GM23248 (cell line): ENCODE results near the gene NUCB1. TPM values are rescaled to one million over a fixed set of nuclear protein-coding genes. Genes with fewer than 3 reads are reported as not detected.

Experiments
- DNase-seq: peaks from one replicate; pipeline ENCODE4 v3.0.0-alpha.2; 2015
- H2AFZ ChIP-seq: fragments of 200-600 bp; sonication (generic); 2 replicates; pipeline ENCODE4 v1.6.1; 2016; ENCODE audit warnings: antibody characterized with exemption
- H3F3A ChIP-seq: fragments of 200-600 bp; sonication (generic); 2 replicates; pipeline ENCODE4 v1.6.1; 2016; ENCODE audit warnings: mild to moderate bottlenecking, antibody characterized with exemption, mixed run types; ENCODE audit not compliant: insufficient read depth
- H3K27ac ChIP-seq: fragments of 200-600 bp; sonication (generic); 2 replicates; pipeline ENCODE4 v1.5.1; 2016; ENCODE audit warnings: mild to moderate bottlenecking
- H3K27me3 ChIP-seq: fragments of 200-600 bp; sonication (generic); replicated peaks from 2 replicates; pipeline ENCODE4 v1.6.1; 2016; ENCODE audit warnings: mild to moderate bottlenecking; ENCODE audit not compliant: insufficient read depth
- H3K36me3 ChIP-seq: fragments of 200-600 bp; sonication (generic); 2 replicates; pipeline ENCODE4 v1.6.1; 2016; ENCODE audit warnings: low read depth, mild to moderate bottlenecking
- H3K4me1 ChIP-seq: fragments of 200-600 bp; sonication (generic); 2 replicates; pipeline ENCODE4 v1.6.1; 2016; ENCODE audit warnings: mild to moderate bottlenecking; ENCODE audit not compliant: insufficient read depth
- H3K4me2 ChIP-seq: fragments of 200-600 bp; sonication (generic); one replicate; pipeline ENCODE4 v1.6.1; 2016; ENCODE audit warnings: mild to moderate bottlenecking; ENCODE audit not compliant: unreplicated experiment
- H3K4me3 ChIP-seq: fragments of 200-600 bp; sonication (generic); 2 replicates; pipeline ENCODE4 v1.5.1; 2016; ENCODE audit warnings: mild to moderate bottlenecking
- H3K79me2 ChIP-seq: fragments of 200-600 bp; sonication (generic); 2 replicates; pipeline ENCODE4 v1.6.1; 2016; ENCODE audit warnings: mild to moderate bottlenecking; ENCODE audit not compliant: insufficient read depth
- H3K9ac ChIP-seq: fragments of 200-600 bp; sonication (generic); 2 replicates; pipeline ENCODE4 v1.6.1; 2016; ENCODE audit warnings: mild to moderate bottlenecking
- H3K9me2 ChIP-seq: fragments of 200-600 bp; sonication (generic); 2 replicates; pipeline ENCODE4 v1.6.1; 2016; ENCODE audit warnings: mixed run types, mild to moderate bottlenecking, moderate library complexity; ENCODE audit not compliant: insufficient read depth
- H3K9me3 ChIP-seq: fragments of 200-600 bp; sonication (generic); one replicate; pipeline ENCODE4 v1.6.1; 2017; ENCODE audit warnings: low read depth
- H4K20me1 ChIP-seq: fragments of 200-600 bp; sonication (generic); 2 replicates; pipeline ENCODE4 v1.6.0; 2016; ENCODE audit not compliant: insufficient read depth
- EZH2 ChIP-seq: fragments of 200-600 bp; sonication (generic); IDR thresholded peaks from 2 replicates; pipeline ENCODE4 v1.6.1; 2018; ENCODE audit warnings: antibody characterized with exemption, mild to moderate bottlenecking; ENCODE audit not compliant: insufficient read depth, poor library complexity, severe bottlenecking
- EZH2phosphoT487 ChIP-seq: fragments of 200-600 bp; sonication (generic); IDR thresholded peaks from 2 replicates; pipeline ENCODE4 v1.6.1; 2018; ENCODE audit warnings: antibody characterized with exemption, moderate library complexity, mild to moderate bottlenecking, low read depth; ENCODE audit not compliant: insufficient read depth
- WGBS, 2 experiments: methylation state at CpG; one replicate each; pipeline ENCODE4 v1.1.6; 2015 to 2017; ENCODE audit warnings: low lambda C conversion rate in 2 of 2, low coverage in 1 of 2; ENCODE audit errors: missing lambda C conversion rate in 2 of 2; 5-methylcytosine and 5-hydroxymethylcytosine counted together
- in situ Hi-C: fragments of 300-500 bp; cut with MboI; formaldehyde crosslinking; loops from 2 replicates; pipeline ENCODE4 v1.15.0; 2020
- polyA plus RNA-seq: library from polyadenylated mRNA; unstranded; fragments of >200 nt; fragmentation: Nextera tagmentation; extraction: Ambion mirVana; gene quantifications from 2 replicates; pipeline ENCODE4 v1.2.1, GENCODE V29; 2016
- total RNA-seq: library from RNA; depleted of rRNA; stranded (reverse); fragments of >200 nt; shearing (Covaris generic); gene quantifications from 2 replicates; pipeline ENCODE4 v1.2.3, GENCODE V29; 2014

NUCB1 gene
- total and polyA plus RNA-seq, 2 experiments from 2014 or later: 401 to 412 TPM

GRCh38 chr19:48963371-48964204, 63.5 kb downstream of the NUCB1 start:
- Histone ChIP-seq H4K20me1 (peaks cover 12% of the 10 kb centered on the region; the same call in 1 of the 2 replicates), H3K9me3 (no peaks in the 10 kb centered on the region), H2AFZ (peak overlapping the region; percentile 48), H3F3A (peaks cover 58% of the 10 kb centered on the region), H3K4me3 (peak overlapping the region; percentile 58), H3K36me3 (peaks cover 16% of the 10 kb centered on the region; the same call in 1 of the 2 replicates), H3K79me2 (peaks cover 22% of the 10 kb centered on the region), H3K27me3 (no peaks in the 10 kb centered on the region), H3K4me1 (peaks cover 28% of the 10 kb centered on the region), H3K4me2 (peak overlapping the region; percentile 87), H3K27ac (peak overlapping the region; percentile 97), H3K9me2 (no peaks in the 10 kb centered on the region), H3K9ac (peak overlapping the region; percentile 85)
- TF ChIP-seq EZH2 (no peak), EZH2phosphoT487 (no peak)
- DNase-seq: peak; percentile 85
- in situ Hi-C loops: no loop called here
- WGBS, 2 experiments: 3 to 7% methylated on average over 23 to 25 of the region's 28 CpGs

- no peak for TF ChIP-seq EZH2
- no peak for TF ChIP-seq EZH2phosphoT487
- H3K4me1 ChIP-seq: peaks cover 28% of the 10 kb centered on the region
- 5 to 10% methylated on average over 19 of the region's 19 CpGs for WGBS, 2 experiments
- peaks cover 22% of the 10 kb centered on the region for H3K79me2 ChIP-seq
- H3K27me3 ChIP-seq: no peaks in the 10 kb centered on the region
- H3K4me2 ChIP-seq: peak overlapping the region; percentile 87
- H3K9ac ChIP-seq: peak overlapping the region; percentile 85
- H2AFZ ChIP-seq: peak overlapping the region; percentile 16
- H3K9me2 ChIP-seq: no peaks in the 10 kb centered on the region
- peaks cover 57% of the 10 kb centered on the region for H3F3A ChIP-seq
- peak; percentile 85 for DNase-seq
- H4K20me1 ChIP-seq: peaks cover 12% of the 10 kb centered on the region; the same call in 1 of the 2 replicates
- peaks cover 19% of the 10 kb centered on the region; the same call in 1 of the 2 replicates for H3K36me3 ChIP-seq
- H3K4me3 ChIP-seq: peak overlapping the region; percentile 58
- peak overlapping the region; percentile 97 for H3K27ac ChIP-seq
- in situ Hi-C loops: no loop called here
- no peaks in the 10 kb centered on the region for H3K9me3 ChIP-seq
Observed at GRCh38 chr19:48964205-48965039, 64.3 kb downstream of the NUCB1 start.

- Histone ChIP-seq H4K20me1 (peaks cover 12% of the 10 kb centered on the region; the same call in 1 of the 2 replicates), H3K36me3 (peaks cover 26% of the 10 kb centered on the region; the same call in 1 of the 2 replicates), H3F3A (peaks cover 60% of the 10 kb centered on the region), H2AFZ (peak within 1 kb of the TSS; percentile 16), H3K9ac (peak within 1 kb of the TSS; percentile 95), H3K9me2 (no peaks in the 10 kb centered on the region), H3K4me2 (peak within 1 kb of the TSS; percentile 98), H3K27ac (peak within 1 kb of the TSS; percentile 97), H3K27me3 (no peaks in the 10 kb centered on the region), H3K4me3 (peak within 1 kb of the TSS; percentile 97), H3K4me1 (peaks cover 28% of the 10 kb centered on the region), H3K9me3 (no peaks in the 10 kb centered on the region), H3K79me2 (peaks cover 22% of the 10 kb centered on the region)
- in situ Hi-C loops: no loop called here
- peak; percentile 95 for DNase-seq
- TF ChIP-seq EZH2: no peak
- TF ChIP-seq EZH2phosphoT487: no peak
- 0 to 1% methylated on average over 44 to 52 of the region's 52 CpGs for WGBS, 2 experiments
Observed at GRCh38 chr19:48965040-48965805, 65.1 kb downstream of the NUCB1 start, which contains the start of gene FTL. Gene FTL (plus strand): TSS chr19:48965309. CDS start chr19:48965508, 199 bp downstream.
